ENCODE data around the gene FLCN. TPM values are rescaled to one million over a fixed set of nuclear protein-coding genes. Genes with fewer than 3 reads are reported as not detected.

Gene FLCN
- total and polyA plus RNA-seq, 12 donors = 16.0 to 78.2 (median 35.8) TPM

DNA sequence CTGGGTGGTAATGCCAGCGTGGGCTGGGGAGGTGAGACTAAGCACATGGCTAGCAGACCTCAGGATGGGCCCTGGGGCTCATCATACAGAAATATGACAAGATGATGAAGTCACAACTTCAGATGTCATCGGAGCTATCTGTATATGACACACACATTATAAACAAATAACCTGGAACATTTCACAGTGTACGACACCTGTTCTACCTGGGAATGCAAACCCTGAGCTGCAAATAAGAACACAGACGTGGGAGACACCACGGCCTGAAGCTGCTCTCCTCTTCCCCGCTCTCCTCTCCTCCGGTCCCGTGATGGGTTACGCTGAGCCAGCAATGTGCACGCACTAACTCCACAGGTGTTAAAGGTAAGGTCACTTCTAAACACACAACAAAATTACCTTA, 35.7 kb downstream of the FLCN start:
- Histone ChIP-seq H3K27ac (peak overlapping the region in 7 of 10 donors; percentile 21 to 87 (median 55)), H3K36me3 (peaks cover 0 to 19% (median 0%) of the 10 kb centered on the region in 9 donors), H3K27me3 (no peaks in the 10 kb centered on the region), H3K9me3 (no peaks in the 10 kb centered on the region), H3K4me1 (peaks cover 23 to 59% (median 42%) of the 10 kb centered on the region in 9 donors), H3K4me3 (no peak overlapping the region)
- DNase-seq (no peak), ATAC-seq (no peak)
- intact Hi-C loops (cut with DNase I) = loop anchor here in 2 of 10 donors (10.0 kb wide), 1 partner anchor 196 kb away; no protein-coding TSS in a partner anchor
- TF ChIP-seq, protein P1, sequence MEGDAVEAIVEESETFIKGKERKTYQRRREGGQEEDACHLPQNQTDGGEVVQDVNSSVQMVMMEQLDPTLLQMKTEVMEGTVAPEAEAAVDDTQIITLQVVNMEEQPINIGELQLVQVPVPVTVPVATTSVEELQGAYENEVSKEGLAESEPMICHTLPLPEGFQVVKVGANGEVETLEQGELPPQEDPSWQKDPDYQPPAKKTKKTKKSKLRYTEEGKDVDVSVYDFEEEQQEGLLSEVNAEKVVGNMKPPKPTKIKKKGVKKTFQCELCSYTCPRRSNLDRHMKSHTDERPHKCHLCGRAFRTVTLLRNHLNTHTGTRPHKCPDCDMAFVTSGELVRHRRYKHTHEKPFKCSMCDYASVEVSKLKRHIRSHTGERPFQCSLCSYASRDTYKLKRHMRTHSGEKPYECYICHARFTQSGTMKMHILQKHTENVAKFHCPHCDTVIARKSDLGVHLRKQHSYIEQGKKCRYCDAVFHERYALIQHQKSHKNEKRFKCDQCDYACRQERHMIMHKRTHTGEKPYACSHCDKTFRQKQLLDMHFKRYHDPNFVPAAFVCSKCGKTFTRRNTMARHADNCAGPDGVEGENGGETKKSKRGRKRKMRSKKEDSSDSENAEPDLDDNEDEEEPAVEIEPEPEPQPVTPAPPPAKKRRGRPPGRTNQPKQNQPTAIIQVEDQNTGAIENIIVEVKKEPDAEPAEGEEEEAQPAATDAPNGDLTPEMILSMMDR (IDR thresholded peaks at IDR 0.05) = no peak
- WGBS, 2 donors = 85 to 86% methylated on average over 10 of the region's 10 CpGs

DNA sequence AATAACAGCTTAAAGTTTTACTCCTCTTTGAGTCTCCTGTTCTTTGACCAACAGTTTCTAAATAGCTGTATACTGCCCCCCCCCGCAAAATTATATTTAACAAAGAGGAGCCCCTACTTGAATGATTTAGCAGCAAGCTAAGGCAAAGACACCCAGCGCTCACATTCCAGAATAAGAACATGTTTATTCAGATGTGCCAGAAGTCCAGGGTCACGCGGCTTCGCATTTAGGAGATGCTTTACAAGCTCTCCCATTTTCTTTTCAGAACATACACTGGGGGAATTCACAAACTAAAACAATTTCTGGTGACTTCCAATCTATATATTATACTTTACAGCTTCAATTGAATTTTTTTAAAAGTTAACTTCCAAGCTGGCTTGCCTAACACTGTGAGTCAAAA, 36.1 kb downstream of the FLCN start:
- peaks cover 0 to 19% (median 0%) of the 10 kb centered on the region in 9 donors for H3K36me3 ChIP-seq
- H3K27ac ChIP-seq = peak overlapping the region in 6 of 10 donors; percentile 21 to 87 (median 56)
- TF ChIP-seq, protein P1 (IDR thresholded peaks at IDR 0.05) = no peak
- H3K4me3 ChIP-seq = no peak overlapping the region
- DNase-seq (no peak), ATAC-seq (no peak)
- intact Hi-C loops (cut with DNase I) = loop anchor here in 2 of 10 donors (10.0 kb wide), 1 partner anchor 196 kb away; no protein-coding TSS in a partner anchor
- no peaks in the 10 kb centered on the region for H3K27me3 ChIP-seq
- WGBS, 2 donors = 46 to 64% methylated on average over 5 of the region's 5 CpGs
- H3K4me1 ChIP-seq = peaks cover 22 to 58% (median 42%) of the 10 kb centered on the region in 9 donors
- no peaks in the 10 kb centered on the region for H3K9me3 ChIP-seq

DNA sequence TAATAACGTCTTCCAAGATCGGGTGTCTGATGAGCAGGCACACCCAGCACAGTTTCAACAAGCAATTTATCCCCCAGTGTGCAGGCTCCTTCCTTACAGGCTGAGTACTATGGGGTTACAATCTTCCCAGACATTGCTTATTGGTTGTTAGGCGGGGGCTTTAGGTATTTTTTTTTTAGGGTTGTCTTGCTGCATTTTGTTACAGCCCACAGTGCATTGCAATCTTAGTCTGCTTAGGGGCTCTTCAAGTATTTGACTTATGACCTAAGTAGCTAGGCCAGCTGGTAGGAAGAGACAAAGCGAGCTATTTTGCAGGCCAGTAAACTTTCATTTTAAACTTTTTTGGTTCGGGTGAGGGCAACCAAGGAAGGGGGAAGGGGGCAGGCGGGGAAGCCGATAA, 36.7 kb downstream of the FLCN start:
- WGBS, 2 donors = 76 to 86% methylated on average over 7 of the region's 7 CpGs
- TF ChIP-seq, protein P1 (IDR thresholded peaks at IDR 0.05) = no peak
- no peaks in the 10 kb centered on the region for H3K27me3 ChIP-seq
- peaks cover 17 to 53% (median 37%) of the 10 kb centered on the region in 9 donors for H3K4me1 ChIP-seq
- no peak overlapping the region for H3K4me3 ChIP-seq
- H3K9me3 ChIP-seq = no peaks in the 10 kb centered on the region
- peaks cover 0 to 19% (median 0%) of the 10 kb centered on the region in 9 donors for H3K36me3 ChIP-seq
- peak overlapping the region in 4 of 10 donors; percentile 43 to 87 (median 70) for H3K27ac ChIP-seq
- ATAC-seq (no peak), DNase-seq (no peak)
- intact Hi-C loops (cut with DNase I) = loop anchor here in 2 of 10 donors (10.0 kb wide), 1 partner anchor 196 kb away; no protein-coding TSS in a partner anchor

DNA sequence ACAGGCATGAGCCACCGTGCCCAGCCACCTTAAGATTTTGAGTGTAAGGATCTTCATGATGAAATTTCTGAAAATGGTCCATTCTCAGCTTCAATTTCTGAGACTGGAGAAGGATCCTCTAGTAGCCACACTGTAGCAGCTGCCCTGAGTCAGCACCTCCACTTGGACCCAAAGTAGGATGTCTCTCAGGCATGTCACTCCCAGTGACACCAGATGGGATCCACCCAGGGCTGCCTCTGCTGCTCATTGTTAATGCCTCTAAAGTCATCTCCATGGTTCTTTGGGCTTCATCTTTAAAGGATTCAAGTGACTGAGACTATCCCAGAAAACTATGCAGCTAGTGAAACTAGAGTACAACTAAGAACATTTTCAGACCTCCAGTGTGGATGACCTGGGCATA, 38.7 kb downstream of the FLCN start:
- Histone ChIP-seq H3K9me3 (no peaks in the 10 kb centered on the region), H3K27ac (no peak overlapping the region), H3K36me3 (peaks cover 0 to 19% (median 0%) of the 10 kb centered on the region in 9 donors), H3K4me1 (peaks cover 4 to 35% (median 20%) of the 10 kb centered on the region in 9 donors), H3K4me3 (no peak overlapping the region), H3K27me3 (no peaks in the 10 kb centered on the region)
- intact Hi-C loops (cut with DNase I) = no loop called here
- no peak for DNase-seq
- ATAC-seq = no peak
- 86 to 92% methylated on average over 1 of the region's 1 CpG for WGBS, 2 donors
- TF ChIP-seq, protein P1 (IDR thresholded peaks at IDR 0.05) = no peak

Measured in heart right ventricle (tissue), 16 donors.